Sigmoid colon (tissue), 4 donors: ENCODE data around the gene RASSF6.

Experiments
- POLR2A ChIP-seq, 2 donors: fragments of 450-650 bp; IDR thresholded peaks; one replicate each; pipeline ENCODE4 v1.6.1; 2016; ENCODE audit warnings: antibody characterized with exemption in 2 of 2, mild to moderate bottlenecking in 2 of 2, moderate library complexity in 2 of 2
- POLR2AphosphoS5 ChIP-seq, 4 donors: sonication (generic); formaldehyde crosslinking; IDR thresholded peaks; one replicate each; pipeline ENCODE4 v1.6.1; 2017; ENCODE audit warnings: antibody characterized with exemption in 4 of 4
- TF ChIP-seq, protein P1 (sequence below), 4 experiments: fragments of 450-650 bp in 3 of 4; fragments of 200-600 bp in 1 of 4; IDR thresholded peaks; one replicate each; pipeline ENCODE4 v1.5.1; 2016 to 2019; ENCODE audit warnings: antibody characterized with exemption in 4 of 4, mild to moderate bottlenecking in 3 of 4, moderate library complexity in 2 of 4

- TF ChIP-seq, protein P1, sequence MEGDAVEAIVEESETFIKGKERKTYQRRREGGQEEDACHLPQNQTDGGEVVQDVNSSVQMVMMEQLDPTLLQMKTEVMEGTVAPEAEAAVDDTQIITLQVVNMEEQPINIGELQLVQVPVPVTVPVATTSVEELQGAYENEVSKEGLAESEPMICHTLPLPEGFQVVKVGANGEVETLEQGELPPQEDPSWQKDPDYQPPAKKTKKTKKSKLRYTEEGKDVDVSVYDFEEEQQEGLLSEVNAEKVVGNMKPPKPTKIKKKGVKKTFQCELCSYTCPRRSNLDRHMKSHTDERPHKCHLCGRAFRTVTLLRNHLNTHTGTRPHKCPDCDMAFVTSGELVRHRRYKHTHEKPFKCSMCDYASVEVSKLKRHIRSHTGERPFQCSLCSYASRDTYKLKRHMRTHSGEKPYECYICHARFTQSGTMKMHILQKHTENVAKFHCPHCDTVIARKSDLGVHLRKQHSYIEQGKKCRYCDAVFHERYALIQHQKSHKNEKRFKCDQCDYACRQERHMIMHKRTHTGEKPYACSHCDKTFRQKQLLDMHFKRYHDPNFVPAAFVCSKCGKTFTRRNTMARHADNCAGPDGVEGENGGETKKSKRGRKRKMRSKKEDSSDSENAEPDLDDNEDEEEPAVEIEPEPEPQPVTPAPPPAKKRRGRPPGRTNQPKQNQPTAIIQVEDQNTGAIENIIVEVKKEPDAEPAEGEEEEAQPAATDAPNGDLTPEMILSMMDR (IDR thresholded peaks at IDR 0.05): no peak
- TF ChIP-seq POLR2AphosphoS5 (IDR thresholded peaks at IDR 0.05) (no peak), POLR2A (IDR thresholded peaks at IDR 0.05) (no peak)
Observed at GRCh38 chr4:73619346-73619745, 890 bp downstream of the RASSF6 start.
